Putamen (tissue), 1 donor: ENCODE results near the gene PARP8.
"Not testable (repeated sequence)": the region's sequence is repeated elsewhere in the genome, so short reads cannot be mapped to it uniquely, and the experiment has no call there.

Experiments
- DNase-seq: peaks from one replicate; pipeline ENCODE4 v3.0.0-alpha.2; 2016; ENCODE audit warnings: low spot score

Gene PARP8

DNA sequence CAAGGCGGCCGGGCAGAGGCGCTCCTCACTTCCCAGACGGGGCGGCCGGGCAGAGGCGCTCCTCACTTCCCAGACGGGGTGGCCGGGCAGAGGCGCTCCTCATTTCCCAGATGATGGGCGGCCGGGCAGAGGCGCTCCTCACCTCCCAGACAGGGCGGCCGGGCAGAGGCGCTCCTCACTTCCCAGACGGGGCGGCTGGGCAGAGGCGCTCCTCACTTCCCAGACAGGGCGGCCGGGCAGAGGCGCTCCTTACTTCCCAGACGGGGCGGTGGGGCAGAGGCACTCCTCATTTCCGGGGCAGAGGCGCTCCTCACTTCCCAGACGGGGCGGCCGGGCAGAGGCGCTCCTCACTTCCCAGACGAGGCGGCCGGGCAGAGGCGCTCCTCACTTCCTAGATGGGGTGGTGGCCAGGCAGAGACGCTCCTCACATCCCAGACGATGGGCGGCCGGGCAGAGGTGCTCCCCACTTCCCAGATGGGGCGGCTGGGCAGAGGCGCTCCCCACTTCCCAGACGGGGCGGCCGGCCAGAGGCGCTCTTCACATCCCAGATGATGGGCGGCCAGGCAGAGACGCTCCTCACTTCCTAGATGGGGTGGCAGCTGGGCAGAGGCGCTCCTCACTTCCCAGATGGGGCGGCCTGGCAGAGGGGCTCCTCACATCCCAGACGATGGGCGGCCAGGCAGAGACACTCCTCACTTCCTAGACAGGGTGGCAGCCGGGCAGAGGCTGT, 108.2 kb downstream of the PARP8 start:
- not testable (repeated sequence) for DNase-seq

DNA sequence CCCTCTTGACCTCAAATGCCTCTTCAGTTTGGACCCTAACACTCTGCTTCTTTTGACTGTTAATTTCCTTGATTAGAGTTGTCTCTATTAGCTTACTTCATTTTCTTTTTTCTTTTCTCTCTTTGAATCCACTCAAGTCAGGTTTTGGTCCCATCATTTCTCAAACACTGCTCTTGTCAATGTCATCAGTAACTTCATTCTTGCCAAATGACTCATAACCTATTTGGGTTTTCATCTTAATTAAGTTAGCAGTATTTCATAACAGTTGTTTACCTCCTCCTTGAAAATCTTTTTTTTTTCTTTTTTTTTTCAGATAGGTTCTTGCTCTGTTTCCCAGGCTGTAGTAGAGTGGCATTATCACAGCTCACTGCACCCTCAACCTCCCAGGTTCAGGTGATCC, 119.6 kb downstream of the PARP8 start:
- no peak for DNase-seq

DNA sequence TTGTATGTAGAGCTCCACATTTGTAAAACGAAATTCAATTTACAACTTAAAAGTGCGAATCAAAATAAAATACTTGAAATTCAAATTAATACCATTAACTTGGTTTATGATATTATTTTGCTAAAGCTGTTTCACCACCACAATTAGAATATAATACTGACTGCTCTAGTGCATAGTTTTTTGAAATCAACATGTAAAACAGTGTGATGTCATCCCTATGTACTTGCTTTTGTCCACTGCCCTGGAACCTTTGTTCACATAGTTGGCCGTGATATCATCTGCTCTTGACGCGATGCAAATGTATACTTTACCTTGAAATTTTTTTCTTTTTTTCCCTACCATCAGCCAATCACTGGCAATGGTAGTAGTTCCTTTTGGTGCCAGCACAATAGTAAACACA, 125.4 kb downstream of the PARP8 start:
- DNase-seq, result no peak

DNA sequence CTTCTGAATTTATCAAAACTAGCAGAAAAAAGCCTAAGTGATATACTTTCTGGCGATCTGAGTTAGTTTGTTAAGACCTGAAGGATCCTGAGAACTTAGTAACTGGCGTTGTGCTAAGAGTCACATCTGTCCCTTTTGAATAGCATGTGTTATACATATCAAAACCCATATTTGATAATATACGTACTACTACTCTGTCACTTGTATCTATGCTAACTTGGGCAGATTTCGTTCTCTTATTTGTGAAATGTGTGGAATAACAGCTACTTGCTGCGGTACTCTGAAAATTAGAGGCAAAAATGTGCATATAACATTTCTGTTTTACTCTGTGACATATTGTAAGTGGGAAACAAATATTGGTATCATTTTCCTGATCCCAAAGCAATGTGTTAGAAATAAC, 126.4 kb downstream of the PARP8 start:
- DNase-seq, result no peak

DNA sequence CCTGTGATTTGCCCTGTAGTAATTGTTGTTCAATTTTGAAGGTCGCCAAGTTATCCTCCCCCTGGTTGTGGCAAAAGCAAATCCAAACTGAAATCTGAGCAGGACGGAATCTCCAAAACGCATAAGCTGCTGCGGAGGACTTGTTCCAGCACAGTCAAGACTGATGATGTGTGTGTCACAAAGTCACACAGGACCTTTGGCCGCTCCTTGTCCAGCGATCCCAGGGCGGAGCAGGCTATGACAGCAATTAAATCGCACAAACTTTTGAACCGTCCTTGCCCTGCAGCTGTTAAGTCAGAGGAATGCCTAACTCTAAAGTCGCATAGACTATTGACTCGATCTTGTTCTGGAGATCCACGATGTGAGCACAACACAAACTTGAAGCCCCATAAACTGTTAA, 128.4 kb downstream of the PARP8 start:
- DNase-seq, result no peak

DNA sequence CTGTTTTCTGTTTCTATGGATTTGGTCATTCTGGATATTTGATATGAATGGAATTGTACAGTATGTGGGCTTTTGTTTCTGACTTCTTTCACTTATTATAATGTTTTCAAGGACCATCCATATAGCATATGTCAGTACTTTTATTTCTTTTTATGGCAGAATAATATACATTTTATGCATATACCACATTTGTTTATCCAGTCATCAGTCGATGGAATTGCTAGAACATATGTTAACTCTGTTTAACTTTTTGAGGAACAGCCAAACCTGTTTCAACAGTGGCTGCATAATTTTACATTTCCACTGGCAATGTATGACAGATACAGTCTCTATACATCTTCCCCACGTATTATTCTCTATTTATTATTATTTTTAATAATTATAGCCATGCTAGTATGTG, 131.6 kb downstream of the PARP8 start:
- DNase-seq, result no peak

DNA sequence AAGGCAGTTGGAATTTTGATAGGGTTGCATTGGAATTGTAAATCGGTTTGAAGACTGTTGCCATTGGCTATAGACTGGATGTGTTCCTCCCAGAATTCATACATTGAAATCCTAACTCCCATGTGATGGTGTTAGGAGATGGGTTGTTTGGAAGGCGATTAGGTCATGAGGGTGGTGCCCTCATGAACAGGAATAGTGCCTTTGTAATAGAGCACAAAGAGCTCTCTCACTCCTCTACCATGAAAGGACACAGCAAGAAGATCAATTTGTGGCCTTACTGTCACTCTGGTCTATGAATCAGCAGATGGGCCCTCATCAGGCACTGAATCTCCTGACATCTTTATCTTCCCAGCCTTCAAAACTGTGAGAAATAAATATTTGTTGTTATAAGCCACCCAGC, 133.2 kb downstream of the PARP8 start:
- no peak for DNase-seq

DNA sequence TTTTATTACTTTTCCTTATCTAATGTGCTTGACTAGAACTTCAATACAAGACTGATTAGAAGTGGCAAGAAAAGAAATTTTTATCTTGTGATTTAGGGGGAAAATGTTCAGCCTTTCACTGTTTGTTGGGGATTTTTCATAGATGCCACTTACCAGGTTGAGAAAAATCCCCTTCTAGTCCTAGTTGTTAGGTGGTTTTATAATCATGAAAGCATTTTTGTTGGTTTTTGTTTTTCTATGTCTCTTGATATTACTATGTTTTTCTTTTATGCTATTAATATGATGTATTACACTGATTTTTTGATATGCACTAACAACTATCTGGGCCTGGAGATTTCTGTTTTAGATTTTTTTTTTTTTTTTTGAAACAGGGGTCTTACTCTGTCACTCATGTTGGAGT, 134.0 kb downstream of the PARP8 start:
- DNase-seq, result no peak

DNA sequence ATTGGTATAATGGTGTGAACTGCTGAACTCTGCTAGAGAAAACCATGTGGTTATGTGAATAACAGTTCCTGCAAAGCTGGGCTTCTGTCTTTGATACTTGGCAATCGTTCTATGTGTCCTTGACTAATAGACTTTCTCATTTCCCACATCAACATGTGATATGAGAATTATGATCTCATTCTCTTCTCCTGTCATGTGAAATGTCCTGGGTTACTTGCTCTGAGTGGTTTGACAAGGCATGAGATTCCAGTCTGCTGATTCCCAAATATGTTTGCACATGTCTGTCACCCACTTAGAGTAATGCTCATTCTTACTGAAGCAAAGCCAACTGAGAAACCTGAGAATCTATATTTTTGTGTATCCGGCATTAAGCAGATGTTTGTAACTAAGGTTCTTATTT, 141.2 kb downstream of the PARP8 start:
- no peak for DNase-seq

DNA sequence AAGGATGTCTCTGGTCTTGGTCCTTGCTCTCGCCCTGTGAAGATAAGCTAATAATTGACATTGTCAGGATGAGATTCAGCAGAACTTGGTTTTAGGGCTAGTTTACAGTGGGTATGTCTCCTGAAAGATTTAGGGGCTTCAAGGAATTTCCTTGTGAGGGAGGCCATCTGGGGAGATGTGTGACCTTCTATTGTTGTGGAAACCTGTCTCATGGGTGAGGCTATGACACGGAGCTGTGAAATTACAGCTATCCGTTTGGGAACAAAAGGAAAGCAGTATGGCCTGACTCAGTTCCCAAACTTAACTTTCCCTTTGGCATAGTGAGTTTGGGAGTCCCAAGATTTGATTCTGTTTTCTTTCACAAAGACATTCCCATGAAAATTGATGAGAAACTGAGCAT, 142.0 kb downstream of the PARP8 start:
- no peak for DNase-seq

DNA sequence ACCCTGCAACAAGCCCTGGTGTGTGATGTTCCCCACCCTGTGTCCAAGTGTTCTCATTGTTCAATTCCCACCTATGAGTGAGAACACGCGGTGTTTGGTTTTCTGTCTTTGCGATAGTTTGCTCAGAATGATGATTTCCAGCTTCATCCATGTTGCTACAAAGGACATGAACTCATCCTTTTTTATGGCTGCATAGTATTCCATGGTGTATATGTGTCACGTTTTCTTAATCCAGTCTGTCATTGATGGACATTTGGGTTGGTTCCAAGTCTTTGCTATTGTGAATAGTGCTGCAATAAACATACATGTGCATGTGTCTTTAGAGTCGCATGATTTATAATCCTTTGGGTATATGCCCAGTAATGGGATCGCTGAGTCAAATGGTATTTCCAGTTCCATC, 145.3 kb downstream of the PARP8 start:
- not testable (repeated sequence) for DNase-seq

DNA sequence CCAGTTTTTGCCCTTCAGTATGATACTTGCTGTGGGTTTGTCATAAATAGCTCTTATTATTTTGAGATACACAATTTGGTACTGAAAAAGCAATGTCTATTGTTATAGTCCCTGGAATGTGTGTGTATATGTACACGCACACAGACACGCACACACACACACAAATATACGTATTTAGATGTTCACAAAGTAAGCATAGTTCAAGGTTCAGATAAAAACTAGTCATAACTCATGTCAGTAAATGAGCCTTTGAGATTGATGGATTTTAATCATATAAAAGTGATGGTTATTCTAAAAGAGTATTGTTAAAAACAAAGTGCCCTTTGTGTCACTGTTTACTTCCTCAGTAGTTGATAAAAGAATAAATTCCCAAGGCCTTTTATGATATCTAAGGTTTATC, 147.3 kb downstream of the PARP8 start:
- DNase-seq, result no peak

DNA sequence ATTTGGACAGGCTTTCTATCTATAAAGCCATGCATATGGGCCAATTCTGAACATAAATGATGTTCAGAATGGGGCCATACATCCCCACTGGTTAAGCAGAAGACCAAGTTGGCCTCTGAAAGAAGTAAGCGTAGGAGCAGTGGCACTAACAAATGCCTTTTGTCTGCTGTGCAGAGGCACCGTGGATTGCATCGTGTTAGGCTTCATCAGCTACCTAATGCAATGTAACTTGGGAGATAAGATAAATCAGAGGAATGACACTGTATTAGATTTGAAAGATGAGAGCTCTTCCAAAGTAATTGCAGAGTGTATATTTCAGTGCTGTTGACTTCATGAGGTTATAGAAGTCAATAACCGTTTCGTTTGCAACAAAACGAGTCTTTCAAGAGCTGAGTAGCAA, 148.1 kb downstream of the PARP8 start:
- no peak for DNase-seq

DNA sequence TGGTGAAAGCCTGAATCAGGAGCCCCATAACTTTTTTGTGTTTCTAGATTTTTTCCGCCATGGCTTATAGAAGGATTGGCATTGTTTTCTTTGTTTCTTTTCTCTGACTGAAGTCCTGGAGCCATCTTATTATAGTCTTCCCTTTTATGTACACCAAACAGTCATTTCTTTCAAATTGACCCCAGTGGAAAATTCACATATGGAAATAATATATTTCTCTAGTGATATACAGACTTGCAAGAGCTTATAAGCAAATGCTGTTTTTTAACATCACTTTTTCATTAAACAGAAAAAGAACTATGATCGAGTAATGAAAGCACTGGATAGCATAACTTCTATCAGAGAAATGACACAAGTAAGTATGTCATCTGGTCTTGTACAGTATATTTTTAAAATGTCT, 155.6 kb downstream of the PARP8 start:
- no peak for DNase-seq

DNA sequence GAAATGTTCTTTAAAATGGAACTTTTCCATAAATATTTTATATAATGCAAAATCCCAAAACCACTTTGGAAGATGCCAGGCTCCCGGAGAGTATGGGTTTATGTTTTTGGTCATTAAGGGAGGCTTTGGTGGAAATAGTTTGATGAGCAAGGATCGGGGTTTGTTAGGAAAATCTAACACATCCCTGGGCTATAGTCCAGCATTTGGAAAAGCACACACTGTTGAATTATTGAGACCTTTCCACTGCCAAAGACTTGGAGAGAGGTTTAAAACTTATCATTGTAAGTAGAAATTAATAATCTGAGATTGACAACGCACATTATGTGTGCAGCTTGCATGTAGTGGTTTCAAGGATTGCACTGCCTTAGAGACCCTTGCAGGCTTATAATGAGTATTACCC, 156.3 kb downstream of the PARP8 start:
- DNase-seq, result no peak

DNA sequence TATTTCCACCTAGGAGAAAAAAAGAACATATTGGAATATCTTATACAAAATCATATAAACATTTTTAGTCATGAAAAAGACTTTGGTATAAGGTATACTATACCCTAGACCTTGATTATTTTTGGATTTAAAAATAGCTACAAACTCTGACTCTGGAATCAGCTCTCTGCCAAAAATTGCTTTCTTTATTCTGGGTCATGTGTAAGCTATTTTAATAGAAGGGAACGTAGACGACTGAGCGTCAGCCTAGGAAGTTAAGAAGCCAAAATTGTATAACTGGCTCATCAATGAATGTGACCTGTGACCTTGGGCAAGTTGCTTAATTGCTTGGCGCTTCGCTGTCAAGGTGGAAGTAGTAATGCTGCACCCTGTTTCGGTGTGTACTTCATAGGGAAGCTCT, 157.1 kb downstream of the PARP8 start:
- DNase-seq, result no peak

DNA sequence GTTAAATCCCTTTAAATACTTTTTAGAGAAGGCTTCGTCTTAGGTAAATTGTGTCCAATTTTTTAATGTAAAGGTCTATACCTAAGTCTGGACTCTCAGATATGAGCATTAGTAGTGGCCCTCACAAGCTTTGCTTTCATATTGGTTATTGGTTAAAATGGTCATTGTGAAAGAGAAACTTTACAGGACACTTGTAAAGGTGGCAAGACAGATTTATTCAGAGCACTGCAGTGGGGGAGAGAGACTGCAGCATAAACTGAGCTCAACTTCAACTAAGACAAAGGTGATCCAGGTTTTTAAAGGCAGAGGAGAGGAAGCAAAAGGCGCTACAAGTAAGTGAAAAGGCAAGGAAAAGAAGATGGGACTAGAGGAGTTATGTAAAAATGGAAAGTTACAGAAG, 157.7 kb downstream of the PARP8 start:
- DNase-seq, result no peak

DNA sequence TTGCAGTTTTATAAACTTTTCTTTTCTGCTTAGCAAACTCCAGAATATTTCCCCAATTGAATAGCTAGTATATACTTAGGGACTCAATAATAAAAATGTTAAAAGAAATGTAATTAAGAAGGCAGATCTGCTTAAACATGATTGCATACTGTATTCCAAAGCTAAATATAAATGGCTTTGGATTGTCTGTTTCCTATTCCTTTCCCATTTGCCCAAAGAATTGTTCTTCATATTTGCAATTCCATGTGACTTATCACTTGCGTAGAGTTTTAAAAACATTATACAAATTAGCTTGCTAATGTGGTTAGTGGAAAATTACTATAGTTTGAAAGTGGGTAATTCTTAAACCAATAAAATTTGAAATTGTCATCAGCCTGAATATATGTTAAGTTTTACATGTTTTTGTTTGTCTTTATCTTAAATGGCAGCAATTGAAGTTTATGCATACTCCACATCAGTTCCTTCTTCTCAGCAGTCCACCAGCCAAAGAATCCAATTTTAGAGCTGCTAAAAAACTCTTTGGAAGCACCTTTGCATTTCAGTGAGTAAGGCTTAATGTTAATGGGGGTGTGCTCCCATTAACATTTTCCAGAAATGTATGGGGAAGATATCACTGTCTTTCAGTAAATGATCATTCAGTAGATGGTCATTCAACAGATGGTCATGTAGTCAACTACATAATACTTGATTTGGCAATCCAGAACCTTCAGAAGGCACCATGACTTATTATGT, 161.2 kb downstream of the PARP8 start:
- DNase-seq, result no peak

DNA sequence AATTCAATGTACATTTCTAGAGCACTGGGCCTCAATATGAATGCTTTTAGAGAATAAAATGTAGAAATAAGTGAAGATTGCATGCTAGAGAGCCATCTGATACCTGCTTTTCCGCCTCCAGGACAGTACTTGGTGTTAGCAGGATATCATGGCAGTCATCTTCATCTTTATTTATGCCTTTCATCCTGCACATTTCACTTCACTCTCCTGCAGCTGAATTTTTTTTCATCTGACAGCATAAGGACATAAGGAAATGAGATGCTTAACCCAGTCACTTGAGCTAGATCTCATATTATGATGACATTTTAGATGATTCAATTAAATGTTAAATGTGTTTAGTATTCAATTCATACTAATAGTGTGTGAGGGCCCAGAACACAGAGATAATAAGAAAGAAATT, 162.6 kb downstream of the PARP8 start:
- DNase-seq, result no peak

DNA sequence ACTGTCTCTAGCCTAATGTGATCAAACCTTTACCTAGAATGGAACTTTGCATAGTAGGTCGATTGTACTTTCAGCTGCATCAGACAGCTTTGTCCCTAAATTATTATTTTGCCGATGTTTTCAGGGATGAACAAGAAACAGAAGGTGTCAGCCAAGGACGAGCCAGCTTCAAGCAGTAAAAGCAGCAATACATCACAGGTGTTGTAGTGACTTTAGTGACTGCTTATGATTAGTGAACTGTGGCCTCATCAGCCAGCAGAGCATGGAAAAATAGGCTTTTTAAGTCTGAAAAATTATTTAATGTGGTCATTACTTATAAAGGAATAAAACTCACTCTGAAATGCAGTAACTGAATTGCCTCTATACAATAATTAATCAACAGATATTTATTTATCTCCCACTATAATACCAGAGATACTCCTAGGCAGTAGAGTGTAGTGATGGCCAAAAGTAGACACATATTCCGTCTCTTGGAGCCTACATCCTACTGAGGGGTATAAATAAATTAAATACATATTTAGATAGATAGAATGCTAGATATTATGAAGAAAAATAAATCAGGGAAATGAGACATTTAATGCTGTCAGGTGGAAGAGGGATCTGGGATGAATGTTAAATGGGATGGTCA, 166.3 kb downstream of the PARP8 start:
- DNase-seq, result no peak

DNA sequence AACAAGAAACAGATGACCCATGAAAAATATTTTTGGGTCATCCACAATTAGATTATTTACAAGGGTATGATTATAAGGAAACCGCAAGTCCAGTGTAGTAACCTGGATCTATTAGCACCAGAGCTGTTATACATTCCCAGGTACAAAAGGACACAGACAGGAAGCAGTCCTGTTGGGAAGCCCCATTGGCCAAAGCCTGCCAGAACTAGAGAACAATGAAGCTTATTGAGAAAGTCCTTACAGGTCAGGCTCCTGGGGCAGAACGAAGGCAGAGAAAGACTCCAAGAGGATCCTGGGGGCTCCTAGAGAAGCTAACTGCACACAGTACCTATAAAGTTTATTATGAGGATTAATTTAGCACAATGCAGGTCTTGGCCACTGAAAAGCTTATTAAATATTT, 169.9 kb downstream of the PARP8 start:
- no peak for DNase-seq

DNA sequence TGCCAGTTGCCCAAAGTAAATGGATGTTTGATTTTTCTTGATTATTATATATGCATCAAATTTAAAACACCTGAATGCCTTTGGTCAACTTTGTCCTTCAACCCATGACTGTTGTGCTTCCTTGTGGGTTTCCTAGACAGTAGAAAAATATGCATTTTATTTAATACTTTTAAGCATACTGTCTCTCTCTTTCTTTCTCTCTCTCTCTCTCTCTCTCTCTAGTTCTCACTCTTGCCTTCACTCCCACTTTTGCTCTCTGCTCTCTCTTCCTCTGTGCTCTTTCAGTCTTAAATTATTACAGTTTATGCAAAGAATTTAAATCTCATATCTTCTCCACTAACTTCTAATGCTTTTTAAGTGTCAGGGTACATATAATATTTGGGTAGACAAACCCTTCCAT, 173.0 kb downstream of the PARP8 start:
- DNase-seq, result no peak

DNA sequence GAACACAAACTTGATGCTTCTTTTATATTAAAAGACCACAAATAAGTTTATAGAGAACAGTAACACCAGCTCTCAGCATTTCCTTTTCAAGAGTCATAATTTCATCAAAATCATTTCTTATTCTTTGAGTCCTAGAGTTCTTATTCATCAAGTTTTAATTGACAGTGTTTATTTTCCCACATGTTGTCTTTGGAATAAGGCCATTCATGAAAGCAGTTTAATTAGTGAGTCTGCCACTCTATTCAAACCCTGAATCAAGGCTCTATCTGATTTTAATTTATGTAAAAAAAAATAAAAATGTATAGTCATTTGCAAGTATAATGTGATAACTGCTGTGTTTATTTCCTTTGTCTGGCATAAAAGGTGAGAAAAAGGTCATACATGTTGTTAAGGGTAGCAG, 176.7 kb downstream of the PARP8 start:
- no peak for DNase-seq

DNA sequence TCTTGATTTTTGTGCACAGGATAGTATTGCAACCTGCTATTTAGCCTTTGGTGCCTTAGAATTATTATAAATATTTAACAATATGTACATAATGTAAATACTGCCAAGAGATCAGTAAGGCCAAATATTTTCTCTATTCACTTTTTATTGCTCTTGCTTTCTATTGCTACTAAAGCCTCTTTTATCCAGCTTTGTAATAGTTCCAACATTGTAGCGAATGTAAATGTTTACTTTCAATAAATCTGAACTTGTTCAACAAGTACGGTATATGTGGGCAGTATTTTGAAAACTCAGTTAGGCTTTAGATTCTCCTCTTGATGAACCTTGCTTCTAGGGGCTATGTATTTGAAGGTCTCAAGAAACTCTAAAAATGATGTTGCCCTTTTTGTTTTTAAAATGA, 179.8 kb downstream of the PARP8 start:
- no peak for DNase-seq
